K562 (cell line): ENCODE measurements around the gene MCM9. TPM values are rescaled to one million over a fixed set of nuclear protein-coding genes. Genes with fewer than 3 reads are reported as not detected.

ENCODE experiments used
- CBX3 ChIP-seq, 2 experiments: IDR thresholded peaks; 1 replicate in 1 of 2; 2 replicates in 1 of 2; pipeline ENCODE4 v1.6.1; 2012; ENCODE audit warnings: inconsistent platforms in 2 of 2, low read length in 2 of 2, borderline replicate concordance in 1 of 2, control low read depth in 1 of 2
- FOXM1 ChIP-seq, 2 experiments: fragments of 450-650 bp in 1 of 2; sonication (generic) in 1 of 2; formaldehyde crosslinking in 1 of 2; IDR thresholded peaks; 2 replicates each; pipeline versions ENCODE4 v1.6.1 to v1.9.0; 2017 to 2022; ENCODE audit warnings: low read depth in 2 of 2, mild to moderate bottlenecking in 2 of 2, missing genetic modification reagents in 1 of 2, moderate library complexity in 1 of 2
- LARP7 ChIP-seq: fragments of 450-650 bp; IDR thresholded peaks from 2 replicates; pipeline ENCODE4 v1.6.1; 2016
- MAFF ChIP-seq: IDR thresholded peaks from 2 replicates; pipeline ENCODE4 v1.6.1; 2012; ENCODE audit warnings: low read length, improper control_type of control experiment
- MTA3 ChIP-seq: fragments of 450-650 bp; formaldehyde crosslinking; IDR thresholded peaks from 2 replicates; pipeline ENCODE4 v1.6.1; 2017; ENCODE audit warnings: mild to moderate bottlenecking, borderline replicate concordance
- POLR2AphosphoS5 ChIP-seq: IDR thresholded peaks from 2 replicates; pipeline ENCODE4 v1.6.1; 2011; ENCODE audit warnings: mild to moderate bottlenecking, low read depth, low read length, moderate library complexity; ENCODE audit not compliant: control insufficient read depth, insufficient read depth
- RB1 ChIP-seq: fragments of 450-650 bp; IDR thresholded peaks from 2 replicates; pipeline ENCODE4 v1.6.1; 2017; ENCODE audit warnings: low read depth, mild to moderate bottlenecking
- STAG1 ChIP-seq: sonication (generic); formaldehyde crosslinking; IDR thresholded peaks from 2 replicates; pipeline ENCODE4 v1.5.0; 2020; ENCODE audit warnings: missing genetic modification reagents, borderline replicate concordance
- TRIM24 ChIP-seq, 2 experiments: fragments of 450-650 bp; IDR thresholded peaks; 2 replicates each; pipeline ENCODE4 v1.6.1; 2016
- XRCC5 ChIP-seq: fragments of 200-400 bp; formaldehyde crosslinking; IDR thresholded peaks from 2 replicates; pipeline ENCODE4 v1.6.1; 2017; ENCODE audit warnings: low read depth, mild to moderate bottlenecking, low read length
- YBX1 ChIP-seq: fragments of 450-650 bp; IDR thresholded peaks from 2 replicates; pipeline ENCODE4 v1.7.1; 2016; ENCODE audit warnings: mild to moderate bottlenecking
- ZNF121 ChIP-seq: sonication (generic); formaldehyde crosslinking; conservative IDR thresholded peaks from 2 replicates; pipeline ENCODE4 v1.8.0; 2022; ENCODE audit warnings: missing genetic modification reagents
- polyA plus RNA-seq, 8 experiments: library from polyadenylated mRNA; depleted of rRNA in 4 of 8; stranded (reverse) in 5 of 8; unstranded in 3 of 8; fragments of >200 nt; fragmentation: Nextera tagmentation in 2 of 8; fragmentation: Illumina TruSeq in 1 of 8; extraction: Ambion mirVana in 2 of 8; extraction: Trizol in 1 of 8; gene quantifications; 2 replicates each; pipeline versions ENCODE4 v1.2.1 to v1.2.3, GENCODE V29; 2011 to 2014; ENCODE audit warnings: inconsistent platforms in 1 of 8, missing spikeins in 1 of 8
- total RNA-seq, 7 experiments: library from RNA; depleted of rRNA in 6 of 7; stranded (reverse); fragments of >200 nt in 6 of 7; fragmentation: Illumina TruSeq in 2 of 7; extraction: Trizol in 2 of 7; gene quantifications; 2 replicates each; pipeline versions ENCODE4 v1.2.1 to v1.2.3, GENCODE V29; 2011 to 2021; ENCODE audit warnings: low replicate concordance in 1 of 7
- TF ChIP-seq, protein P1 (sequence below): sonication (generic); formaldehyde crosslinking; IDR thresholded peaks from 2 replicates; pipeline ENCODE4 v1.8.1; 2023; ENCODE audit warnings: missing genetic modification reagents, mild to moderate bottlenecking, borderline replicate concordance
- TF ChIP-seq, protein P2 (sequence below): fragments of 250-450 bp; sonication (Bioruptor Pico); IDR thresholded peaks from 2 replicates; pipeline ENCODE4 v1.4.0; 2020
- TF ChIP-seq, protein P3 (sequence below): sonication (generic); formaldehyde crosslinking; IDR thresholded peaks from 2 replicates; pipeline ENCODE4 v1.8.0; 2022; ENCODE audit warnings: missing genetic modification reagents, mild to moderate bottlenecking, moderate library complexity, borderline replicate concordance

Gene MCM9
- total and polyA plus RNA-seq, 9 of the 15 experiments (the other 6 are each of a cell fraction or from before 2014, with no cell fraction given): 4.8 to 16.7 (median 11.6) TPM

DNA sequence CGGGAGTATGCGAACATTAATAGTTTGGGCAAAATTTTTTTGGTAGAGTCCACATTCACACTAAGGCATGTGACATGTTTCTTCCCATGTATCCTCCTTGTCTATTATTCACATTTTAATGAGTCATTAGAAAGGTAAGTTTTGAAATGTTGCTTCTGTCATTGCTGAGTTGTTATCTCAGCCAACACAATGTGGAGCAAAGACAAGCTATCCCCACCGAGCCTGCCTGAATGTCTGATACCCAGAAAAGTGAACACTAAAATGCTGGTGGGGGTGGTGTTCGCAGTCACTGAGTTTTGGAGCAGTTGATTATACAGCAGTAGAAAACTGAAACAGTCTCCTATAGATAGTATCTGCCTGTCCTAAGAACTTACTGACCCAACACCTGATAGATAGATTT lies 109.3 kb downstream of the MCM9 start (continued):
- TF ChIP-seq, protein P1, sequence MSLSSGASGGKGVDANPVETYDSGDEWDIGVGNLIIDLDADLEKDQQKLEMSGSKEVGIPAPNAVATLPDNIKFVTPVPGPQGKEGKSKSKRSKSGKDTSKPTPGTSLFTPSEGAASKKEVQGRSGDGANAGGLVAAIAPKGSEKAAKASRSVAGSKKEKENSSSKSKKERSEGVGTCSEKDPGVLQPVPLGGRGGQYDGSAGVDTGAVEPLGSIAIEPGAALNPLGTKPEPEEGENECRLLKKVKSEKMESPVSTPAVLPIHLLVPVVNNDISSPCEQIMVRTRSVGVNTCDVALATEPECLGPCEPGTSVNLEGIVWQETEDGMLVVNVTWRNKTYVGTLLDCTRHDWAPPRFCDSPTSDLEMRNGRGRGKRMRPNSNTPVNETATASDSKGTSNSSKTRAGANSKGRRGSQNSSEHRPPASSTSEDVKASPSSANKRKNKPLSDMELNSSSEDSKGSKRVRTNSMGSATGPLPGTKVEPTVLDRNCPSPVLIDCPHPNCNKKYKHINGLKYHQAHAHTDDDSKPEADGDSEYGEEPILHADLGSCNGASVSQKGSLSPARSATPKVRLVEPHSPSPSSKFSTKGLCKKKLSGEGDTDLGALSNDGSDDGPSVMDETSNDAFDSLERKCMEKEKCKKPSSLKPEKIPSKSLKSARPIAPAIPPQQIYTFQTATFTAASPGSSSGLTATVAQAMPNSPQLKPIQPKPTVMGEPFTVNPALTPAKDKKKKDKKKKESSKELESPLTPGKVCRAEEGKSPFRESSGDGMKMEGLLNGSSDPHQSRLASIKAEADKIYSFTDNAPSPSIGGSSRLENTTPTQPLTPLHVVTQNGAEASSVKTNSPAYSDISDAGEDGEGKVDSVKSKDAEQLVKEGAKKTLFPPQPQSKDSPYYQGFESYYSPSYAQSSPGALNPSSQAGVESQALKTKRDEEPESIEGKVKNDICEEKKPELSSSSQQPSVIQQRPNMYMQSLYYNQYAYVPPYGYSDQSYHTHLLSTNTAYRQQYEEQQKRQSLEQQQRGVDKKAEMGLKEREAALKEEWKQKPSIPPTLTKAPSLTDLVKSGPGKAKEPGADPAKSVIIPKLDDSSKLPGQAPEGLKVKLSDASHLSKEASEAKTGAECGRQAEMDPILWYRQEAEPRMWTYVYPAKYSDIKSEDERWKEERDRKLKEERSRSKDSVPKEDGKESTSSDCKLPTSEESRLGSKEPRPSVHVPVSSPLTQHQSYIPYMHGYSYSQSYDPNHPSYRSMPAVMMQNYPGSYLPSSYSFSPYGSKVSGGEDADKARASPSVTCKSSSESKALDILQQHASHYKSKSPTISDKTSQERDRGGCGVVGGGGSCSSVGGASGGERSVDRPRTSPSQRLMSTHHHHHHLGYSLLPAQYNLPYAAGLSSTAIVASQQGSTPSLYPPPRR (CRISPR knock-in tag): no peak
- TF ChIP-seq FOXM1 (IDR thresholded peaks at IDR 0.05; ENCODE audit: low read depth): 0 out of 2 replicates have a peak, but pooled peaks have one; percentile 16
- TF ChIP-seq FOXM1 (CRISPR knock-in tag; IDR thresholded peaks at IDR 0.05; ENCODE audit: low read depth): no peak
- TF ChIP-seq MAFF: peak; percentile 22; the same call in 1 of the 2 replicates
- TF ChIP-seq MTA3: no peak; the same call in 1 of the 2 replicates
- TF ChIP-seq RB1: no peak
- TF ChIP-seq, protein P2, sequence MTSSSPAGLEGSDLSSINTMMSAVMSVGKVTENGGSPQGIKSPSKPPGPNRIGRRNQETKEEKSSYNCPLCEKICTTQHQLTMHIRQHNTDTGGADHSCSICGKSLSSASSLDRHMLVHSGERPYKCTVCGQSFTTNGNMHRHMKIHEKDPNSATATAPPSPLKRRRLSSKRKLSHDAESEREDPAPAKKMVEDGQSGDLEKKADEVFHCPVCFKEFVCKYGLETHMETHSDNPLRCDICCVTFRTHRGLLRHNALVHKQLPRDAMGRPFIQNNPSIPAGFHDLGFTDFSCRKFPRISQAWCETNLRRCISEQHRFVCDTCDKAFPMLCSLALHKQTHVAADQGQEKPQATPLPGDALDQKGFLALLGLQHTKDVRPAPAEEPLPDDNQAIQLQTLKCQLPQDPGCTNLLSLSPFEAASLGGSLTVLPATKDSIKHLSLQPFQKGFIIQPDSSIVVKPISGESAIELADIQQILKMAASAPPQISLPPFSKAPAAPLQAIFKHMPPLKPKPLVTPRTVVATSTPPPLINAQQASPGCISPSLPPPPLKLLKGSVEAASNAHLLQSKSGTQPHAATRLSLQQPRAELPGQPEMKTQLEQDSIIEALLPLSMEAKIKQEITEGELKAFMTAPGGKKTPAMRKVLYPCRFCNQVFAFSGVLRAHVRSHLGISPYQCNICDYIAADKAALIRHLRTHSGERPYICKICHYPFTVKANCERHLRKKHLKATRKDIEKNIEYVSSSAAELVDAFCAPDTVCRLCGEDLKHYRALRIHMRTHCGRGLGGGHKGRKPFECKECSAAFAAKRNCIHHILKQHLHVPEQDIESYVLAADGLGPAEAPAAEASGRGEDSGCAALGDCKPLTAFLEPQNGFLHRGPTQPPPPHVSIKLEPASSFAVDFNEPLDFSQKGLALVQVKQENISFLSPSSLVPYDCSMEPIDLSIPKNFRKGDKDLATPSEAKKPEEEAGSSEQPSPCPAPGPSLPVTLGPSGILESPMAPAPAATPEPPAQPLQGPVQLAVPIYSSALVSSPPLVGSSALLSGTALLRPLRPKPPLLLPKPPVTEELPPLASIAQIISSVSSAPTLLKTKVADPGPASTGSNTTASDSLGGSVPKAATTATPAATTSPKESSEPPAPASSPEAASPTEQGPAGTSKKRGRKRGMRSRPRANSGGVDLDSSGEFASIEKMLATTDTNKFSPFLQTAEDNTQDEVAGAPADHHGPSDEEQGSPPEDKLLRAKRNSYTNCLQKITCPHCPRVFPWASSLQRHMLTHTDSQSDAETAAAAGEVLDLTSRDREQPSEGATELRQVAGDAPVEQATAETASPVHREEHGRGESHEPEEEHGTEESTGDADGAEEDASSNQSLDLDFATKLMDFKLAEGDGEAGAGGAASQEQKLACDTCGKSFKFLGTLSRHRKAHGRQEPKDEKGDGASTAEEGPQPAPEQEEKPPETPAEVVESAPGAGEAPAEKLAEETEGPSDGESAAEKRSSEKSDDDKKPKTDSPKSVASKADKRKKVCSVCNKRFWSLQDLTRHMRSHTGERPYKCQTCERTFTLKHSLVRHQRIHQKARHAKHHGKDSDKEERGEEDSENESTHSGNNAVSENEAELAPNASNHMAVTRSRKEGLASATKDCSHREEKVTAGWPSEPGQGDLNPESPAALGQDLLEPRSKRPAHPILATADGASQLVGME: no peak
- TF ChIP-seq, protein P3, sequence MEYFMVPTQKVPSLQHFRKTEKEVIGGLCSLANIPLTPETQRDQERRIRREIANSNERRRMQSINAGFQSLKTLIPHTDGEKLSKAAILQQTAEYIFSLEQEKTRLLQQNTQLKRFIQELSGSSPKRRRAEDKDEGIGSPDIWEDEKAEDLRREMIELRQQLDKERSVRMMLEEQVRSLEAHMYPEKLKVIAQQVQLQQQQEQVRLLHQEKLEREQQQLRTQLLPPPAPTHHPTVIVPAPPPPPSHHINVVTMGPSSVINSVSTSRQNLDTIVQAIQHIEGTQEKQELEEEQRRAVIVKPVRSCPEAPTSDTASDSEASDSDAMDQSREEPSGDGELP (CRISPR knock-in tag): no peak
- no peak for TF ChIP-seq CBX3 (IDR thresholded peaks at IDR 0.05; ENCODE audit: borderline replicate concordance in 1 of 2, low read length in 2 of 2)
- TF ChIP-seq STAG1 (CRISPR knock-in tag): no peak
- TF ChIP-seq TRIM24 (IDR thresholded peaks at IDR 0.05): peak in 1 of 2 experiments; percentile 34; a peak in 1 of 4 replicates
- no peak for TF ChIP-seq LARP7
- peak; percentile 46; the same call in 1 of the 2 replicates for TF ChIP-seq POLR2AphosphoS5
- TF ChIP-seq YBX1: no peak
- no peak for TF ChIP-seq XRCC5
- no peak for TF ChIP-seq ZNF121
